ENCODE measurements around the gene ANKRD22. TPM values are rescaled to one million over a fixed set of nuclear protein-coding genes. Genes with fewer than 3 reads are reported as not detected.

Gene ANKRD22
- total RNA-seq, 1 experiment from 2014 or later: not detected

- Histone ChIP-seq H3K27ac (ENCODE audit: low read depth, low read length, poor library complexity, severe bottlenecking) (no peak overlapping the region), H3K4me1 (ENCODE audit: insufficient read depth, low read length, poor library complexity, severe bottlenecking) (no peaks in the 10 kb centered on the region), H3K4me3 (ENCODE audit: low read depth, low read length, poor library complexity, severe bottlenecking) (no peak overlapping the region), H3K36me3 (ENCODE audit: insufficient read depth, low read length, poor library complexity, severe bottlenecking) (no peaks in the 10 kb centered on the region), H3K27me3 (replicated peaks; ENCODE audit: insufficient read depth, low read depth, low read length, poor library complexity) (no peaks in the 10 kb centered on the region), H3K9me3 (ENCODE audit: low read depth, low read length, poor library complexity, severe bottlenecking) (no peaks in the 10 kb centered on the region)
- ChIA-PET POLR2A (ENCODE audit: low non-redundant PET) (no interaction called here), CTCF (no interaction called here)
- intact Hi-C loops (cut with micrococcal nuclease; ENCODE audit: unreplicated experiment): no loop called here
- no peak for DNase-seq (ENCODE audit: low spot score)
- TF ChIP-seq EZH2 (IDR thresholded peaks at IDR 0.05; ENCODE audit: borderline replicate concordance, low read depth, low read length, poor library complexity, severe bottlenecking) (no peak), CTCF (conservative IDR thresholded peaks at IDR 0.05; ENCODE audit: low read depth, low read length) (no peak)
- BruUV-seq (replicated peaks): no TSS peak
Observed at GRCh38 chr10:88813200-88813599, 38.4 kb downstream of the ANKRD22 start.

- BruUV-seq (replicated peaks): no TSS peak
- DNase-seq (ENCODE audit: low spot score): peak; percentile 68
- no peak for TF ChIP-seq EZH2 (IDR thresholded peaks at IDR 0.05; ENCODE audit: borderline replicate concordance, low read depth, low read length, poor library complexity, severe bottlenecking)
- peak; percentile 91 for TF ChIP-seq CTCF (conservative IDR thresholded peaks at IDR 0.05; ENCODE audit: low read depth, low read length)
- ChIA-PET CTCF (interaction anchor here (0.6 to 2.8 kb wide), 5 partner anchors 52 to 245 kb away, joined by 3 to 8 read pairs (median 4); partner anchors contain the start of gene RNLS), POLR2A (ENCODE audit: low non-redundant PET) (no interaction called here)
- Histone ChIP-seq H3K27me3 (replicated peaks; ENCODE audit: insufficient read depth, low read depth, low read length, poor library complexity) (no peaks in the 10 kb centered on the region), H3K9me3 (ENCODE audit: low read depth, low read length, poor library complexity, severe bottlenecking) (no peaks in the 10 kb centered on the region), H3K4me1 (ENCODE audit: insufficient read depth, low read length, poor library complexity, severe bottlenecking) (no peaks in the 10 kb centered on the region), H3K27ac (ENCODE audit: low read depth, low read length, poor library complexity, severe bottlenecking) (no peak overlapping the region), H3K4me3 (ENCODE audit: low read depth, low read length, poor library complexity, severe bottlenecking) (no peak overlapping the region), H3K36me3 (ENCODE audit: insufficient read depth, low read length, poor library complexity, severe bottlenecking) (no peaks in the 10 kb centered on the region)
- intact Hi-C loops (cut with micrococcal nuclease; ENCODE audit: unreplicated experiment): loop anchor here (2.0 kb wide), 1 partner anchor 246 kb away; no protein-coding TSS in a partner anchor
Observed at GRCh38 chr10:88810196-88810961, 41.3 kb downstream of the ANKRD22 start.

GRCh38 chr10:88809621-88810020, 42.0 kb downstream of the ANKRD22 start:
- TF ChIP-seq EZH2 (IDR thresholded peaks at IDR 0.05; ENCODE audit: borderline replicate concordance, low read depth, low read length, poor library complexity, severe bottlenecking) (no peak), CTCF (conservative IDR thresholded peaks at IDR 0.05; ENCODE audit: low read depth, low read length) (no peak)
- no peaks in the 10 kb centered on the region for H3K4me1 ChIP-seq (ENCODE audit: insufficient read depth, low read length, poor library complexity, severe bottlenecking)
- H3K27me3 ChIP-seq (replicated peaks; ENCODE audit: insufficient read depth, low read depth, low read length, poor library complexity): no peaks in the 10 kb centered on the region
- ChIA-PET POLR2A (ENCODE audit: low non-redundant PET) (no interaction called here), CTCF (interaction anchor here (2.8 kb wide), 1 partner anchor 244 kb away, joined by 8 read pairs; no protein-coding TSS in a partner anchor)
- no peak overlapping the region for H3K27ac ChIP-seq (ENCODE audit: low read depth, low read length, poor library complexity, severe bottlenecking)
- H3K4me3 ChIP-seq (ENCODE audit: low read depth, low read length, poor library complexity, severe bottlenecking): no peak overlapping the region
- BruUV-seq (replicated peaks): no TSS peak
- no peaks in the 10 kb centered on the region for H3K36me3 ChIP-seq (ENCODE audit: insufficient read depth, low read length, poor library complexity, severe bottlenecking)
- intact Hi-C loops (cut with micrococcal nuclease; ENCODE audit: unreplicated experiment): loop anchor here (2.0 kb wide), 1 partner anchor 245 kb away; no protein-coding TSS in a partner anchor
- DNase-seq (ENCODE audit: low spot score): no peak
- H3K9me3 ChIP-seq (ENCODE audit: low read depth, low read length, poor library complexity, severe bottlenecking): no peaks in the 10 kb centered on the region

All from A673 (cell line).